GM19023 (cell line): ENCODE measurements around the gene PACS2.
"Not testable (repeated sequence)": the region's sequence is repeated elsewhere in the genome, so short reads cannot be mapped to it uniquely, and the experiment has no call there.

Experiments used
- ATAC-seq: cut with Tn5 transposase; IDR thresholded peaks from one replicate; pipeline ENCODE4 v1.9.1; 2021; ENCODE audit warnings: mild to moderate bottlenecking, moderate library complexity; ENCODE audit not compliant: unreplicated experiment

PACS2 gene

GRCh38 chr14:105348169-105348944 lies 33.8 kb downstream of the PACS2 start:
- ATAC-seq: no peak

- ATAC-seq: no peak
Measured at GRCh38 chr14:105348945-105349699, 34.6 kb downstream of the PACS2 start.

GRCh38 chr14:105349992-105350391 lies 35.4 kb downstream of the PACS2 start:
- no peak for ATAC-seq

GRCh38 chr14:105350450-105351244 lies 36.1 kb downstream of the PACS2 start:
- no peak for ATAC-seq

GRCh38 chr14:105351410-105351809 lies 36.9 kb downstream of the PACS2 start:
- no peak for ATAC-seq

- no peak for ATAC-seq
Measured at GRCh38 chr14:105351920-105352851, 37.6 kb downstream of the PACS2 start.

GRCh38 chr14:105353136-105353535 lies 38.6 kb downstream of the PACS2 start:
- ATAC-seq: no peak

GRCh38 chr14:105354541-105354940 lies 40.0 kb downstream of the PACS2 start:
- ATAC-seq: no peak

- no peak for ATAC-seq
Measured at GRCh38 chr14:105355049-105355575, 40.6 kb downstream of the PACS2 start.

GRCh38 chr14:105355850-105356604 lies 41.5 kb downstream of the PACS2 start:
- ATAC-seq: no peak

GRCh38 chr14:105356927-105357326 lies 42.4 kb downstream of the PACS2 start:
- no peak for ATAC-seq

GRCh38 chr14:105357626-105358025 lies 43.1 kb downstream of the PACS2 start:
- ATAC-seq: no peak

GRCh38 chr14:105358140-105358846 lies 43.7 kb downstream of the PACS2 start:
- ATAC-seq: no peak

GRCh38 chr14:105358943-105359342 lies 44.4 kb downstream of the PACS2 start:
- no peak for ATAC-seq

GRCh38 chr14:105361412-105361811 lies 46.9 kb downstream of the PACS2 start:
- ATAC-seq: not testable (repeated sequence)

- ATAC-seq: no peak
Measured at GRCh38 chr14:105363847-105364708, 49.5 kb downstream of the PACS2 start.

- no peak for ATAC-seq
Measured at GRCh38 chr14:105365101-105365500, 50.6 kb downstream of the PACS2 start.

- no peak for ATAC-seq
Measured at GRCh38 chr14:105365681-105366080, 51.1 kb downstream of the PACS2 start.
